Stimulated activated CD4-positive, alpha-beta T cell treated with anti-CD3 and anti-CD28 coated beads, TNF-alpha, amount 100 ng/mL, for 48 hours (primary cell): ENCODE data around the gene LAMA2.

Experiments used
- DNase-seq, 3 donors: peaks; one replicate each; pipeline ENCODE4 v3.0.0-alpha.2; 2020; ENCODE audit warnings: low read depth in 3 of 3

LAMA2 gene

DNA sequence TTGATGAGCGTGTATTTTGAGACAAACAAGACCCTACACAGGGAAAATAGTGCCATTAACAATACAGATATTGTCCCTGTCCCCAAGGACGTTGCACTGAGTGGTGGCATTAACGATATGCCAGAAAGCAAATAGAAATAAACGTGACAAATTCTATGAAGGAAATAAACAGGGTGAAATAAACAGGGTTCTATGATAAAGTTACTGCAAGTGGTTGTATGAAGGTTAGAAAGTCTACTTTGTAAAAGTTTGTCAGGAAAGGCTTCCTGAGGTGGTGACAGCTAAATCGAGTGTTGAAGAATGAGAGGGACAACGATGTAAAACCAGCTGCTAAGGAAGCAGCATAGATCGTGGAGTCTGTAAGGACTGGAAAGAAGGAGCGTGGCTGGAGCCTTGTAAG lies 380.2 kb downstream of the LAMA2 start:
- DNase-seq = no peak

DNA sequence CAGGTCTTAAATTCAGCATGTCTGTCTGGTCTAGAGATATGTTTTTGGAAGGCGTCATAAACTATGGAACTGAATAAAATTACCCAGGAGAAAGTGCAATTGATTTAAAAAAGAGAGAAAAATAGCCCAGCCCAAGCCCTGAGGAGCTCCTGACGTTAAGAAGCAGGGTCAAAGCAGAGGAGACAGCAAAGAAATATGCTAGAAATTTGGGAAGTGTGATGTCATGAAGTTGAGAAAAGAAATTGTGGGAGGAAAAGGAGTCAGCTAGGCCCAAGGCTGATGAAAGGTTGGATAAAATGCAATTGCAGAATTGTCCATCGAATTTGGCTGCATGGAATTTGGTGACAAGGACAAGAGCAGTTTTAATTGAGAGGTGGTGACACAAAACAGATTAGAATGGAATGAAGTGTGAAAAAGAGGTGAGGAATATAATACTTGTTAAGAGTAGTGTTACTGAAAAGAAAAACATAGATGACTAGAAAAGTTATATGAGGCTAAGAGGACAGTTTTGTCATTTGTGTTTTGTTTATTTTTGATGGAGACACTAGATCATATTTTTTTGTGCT lies 381.6 kb downstream of the LAMA2 start:
- DNase-seq = no peak

DNA sequence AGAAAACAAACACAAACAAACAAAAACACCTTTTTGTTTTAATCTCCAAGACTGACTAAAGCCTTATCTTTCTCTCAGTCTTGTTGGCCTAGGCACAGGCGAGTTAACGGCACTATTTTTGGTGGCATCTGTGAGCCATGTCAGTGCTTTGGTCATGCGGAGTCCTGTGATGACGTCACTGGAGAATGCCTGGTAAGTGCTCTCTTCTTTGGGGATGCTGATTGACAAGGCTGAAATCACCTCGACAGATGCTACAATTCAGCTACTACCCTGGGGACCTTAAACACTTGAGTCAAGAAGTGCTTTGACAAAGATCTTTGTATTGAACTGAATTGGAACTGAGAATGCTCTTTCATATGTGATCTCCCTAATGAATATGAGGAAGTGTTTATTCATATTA lies 384.1 kb downstream of the LAMA2 start:
- DNase-seq = no peak

DNA sequence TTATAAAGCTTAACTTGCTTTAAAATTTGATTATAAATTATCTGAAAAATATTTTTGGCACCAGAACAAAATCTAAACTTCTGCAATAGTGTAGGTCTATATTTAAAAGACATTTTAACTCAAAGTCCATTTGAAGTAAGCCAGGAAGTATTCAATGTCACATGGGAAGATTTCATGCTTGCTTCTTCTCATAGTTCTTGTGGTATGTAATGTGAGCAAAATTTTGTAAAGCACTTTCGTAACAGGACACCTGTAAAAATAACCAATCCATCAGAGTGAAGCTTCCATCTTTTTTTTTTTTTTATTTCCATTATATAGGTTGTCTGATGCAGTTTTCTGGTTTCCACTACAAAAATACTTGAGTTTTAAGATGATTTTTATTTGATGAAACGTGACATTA lies 386.1 kb downstream of the LAMA2 start:
- no peak for DNase-seq

DNA sequence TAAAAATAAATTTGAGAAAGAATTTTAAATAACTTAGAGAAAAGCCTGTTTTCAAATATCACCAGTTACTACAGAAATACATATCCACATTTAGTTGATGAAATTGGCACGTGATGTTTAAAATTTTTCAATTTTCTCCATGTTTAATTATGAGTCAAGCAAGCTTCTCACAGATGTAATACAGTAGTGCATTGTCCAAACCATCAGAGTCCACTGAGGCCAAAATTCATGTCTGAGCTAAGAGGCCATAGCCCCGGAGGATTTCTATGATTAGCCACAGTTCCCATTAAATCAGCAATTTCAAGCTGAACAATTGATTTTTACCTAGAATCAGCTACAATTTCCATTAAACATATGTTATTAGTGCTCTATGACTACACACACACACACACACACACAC lies 387.0 kb downstream of the LAMA2 start:
- DNase-seq = no peak

DNA sequence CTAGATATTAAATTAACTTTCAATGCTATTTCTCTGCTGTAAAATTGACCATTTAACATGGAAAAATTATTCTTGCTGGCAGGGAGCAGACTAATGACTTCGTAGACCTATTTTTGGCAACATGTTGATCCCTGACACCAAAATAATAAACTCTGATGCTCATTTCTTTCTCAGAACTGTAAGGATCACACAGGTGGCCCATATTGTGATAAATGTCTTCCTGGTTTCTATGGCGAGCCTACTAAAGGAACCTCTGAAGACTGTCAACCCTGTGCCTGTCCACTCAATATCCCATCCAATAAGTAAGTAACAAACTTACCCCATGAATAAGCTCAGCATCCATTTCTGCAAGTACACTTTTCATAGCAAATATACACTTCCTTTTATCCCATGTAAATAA lies 387.5 kb downstream of the LAMA2 start:
- no peak for DNase-seq

DNA sequence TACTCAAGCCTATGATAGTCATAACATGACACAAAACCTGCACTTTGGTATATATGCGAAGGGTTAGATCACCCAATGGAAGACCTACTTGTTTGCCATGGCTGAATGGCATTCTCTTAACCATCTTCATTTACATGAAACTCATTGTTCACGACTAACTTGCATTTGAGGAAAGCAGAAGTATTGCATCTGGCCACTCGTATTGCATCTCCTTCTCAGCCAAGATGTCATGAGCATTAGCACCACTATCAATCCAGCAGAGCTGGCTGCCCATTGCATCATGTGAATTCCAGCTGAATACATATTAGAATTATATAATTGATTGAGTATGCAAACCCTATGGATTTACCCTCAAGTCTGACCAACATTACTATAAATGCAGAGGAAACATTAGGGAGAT lies 390.2 kb downstream of the LAMA2 start:
- no peak for DNase-seq

DNA sequence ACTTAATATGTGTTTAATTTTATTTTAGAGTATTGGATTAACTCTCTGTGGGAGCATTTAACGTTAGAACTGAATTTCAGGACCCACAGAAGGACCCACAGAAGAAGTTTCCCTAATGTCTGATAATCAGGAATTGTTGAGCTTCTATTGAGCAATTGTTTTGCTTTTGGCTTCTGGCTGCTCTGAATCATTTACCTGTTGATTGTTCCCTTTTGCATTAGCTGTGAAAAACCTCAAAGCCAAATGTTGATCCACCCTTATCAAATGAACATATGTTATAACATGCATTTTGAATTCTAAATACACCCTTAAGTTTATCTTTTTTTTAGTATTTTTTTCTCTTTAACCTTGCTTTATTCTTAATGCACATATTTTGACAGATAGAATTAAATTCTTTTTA lies 393.5 kb downstream of the LAMA2 start:
- no peak for DNase-seq

DNA sequence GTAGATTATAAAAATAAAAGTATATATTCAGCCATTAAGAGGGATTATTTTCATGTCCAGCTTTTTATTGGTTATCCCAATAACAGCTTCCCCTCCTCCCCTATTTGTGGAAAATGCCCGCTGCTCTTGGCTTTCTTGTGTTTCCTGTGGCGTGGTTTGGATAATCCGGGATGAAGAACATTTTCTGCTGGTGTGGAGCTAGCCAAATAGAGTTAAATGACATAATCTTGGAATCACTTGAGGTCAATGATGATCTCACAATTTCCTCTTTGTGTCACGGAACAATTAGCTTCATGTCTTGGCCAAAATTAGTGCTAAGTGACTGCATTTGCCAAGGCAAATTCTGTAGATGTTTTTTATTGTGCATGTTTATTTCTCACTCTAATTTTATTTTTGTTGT lies 394.0 kb downstream of the LAMA2 start:
- DNase-seq = no peak

DNA sequence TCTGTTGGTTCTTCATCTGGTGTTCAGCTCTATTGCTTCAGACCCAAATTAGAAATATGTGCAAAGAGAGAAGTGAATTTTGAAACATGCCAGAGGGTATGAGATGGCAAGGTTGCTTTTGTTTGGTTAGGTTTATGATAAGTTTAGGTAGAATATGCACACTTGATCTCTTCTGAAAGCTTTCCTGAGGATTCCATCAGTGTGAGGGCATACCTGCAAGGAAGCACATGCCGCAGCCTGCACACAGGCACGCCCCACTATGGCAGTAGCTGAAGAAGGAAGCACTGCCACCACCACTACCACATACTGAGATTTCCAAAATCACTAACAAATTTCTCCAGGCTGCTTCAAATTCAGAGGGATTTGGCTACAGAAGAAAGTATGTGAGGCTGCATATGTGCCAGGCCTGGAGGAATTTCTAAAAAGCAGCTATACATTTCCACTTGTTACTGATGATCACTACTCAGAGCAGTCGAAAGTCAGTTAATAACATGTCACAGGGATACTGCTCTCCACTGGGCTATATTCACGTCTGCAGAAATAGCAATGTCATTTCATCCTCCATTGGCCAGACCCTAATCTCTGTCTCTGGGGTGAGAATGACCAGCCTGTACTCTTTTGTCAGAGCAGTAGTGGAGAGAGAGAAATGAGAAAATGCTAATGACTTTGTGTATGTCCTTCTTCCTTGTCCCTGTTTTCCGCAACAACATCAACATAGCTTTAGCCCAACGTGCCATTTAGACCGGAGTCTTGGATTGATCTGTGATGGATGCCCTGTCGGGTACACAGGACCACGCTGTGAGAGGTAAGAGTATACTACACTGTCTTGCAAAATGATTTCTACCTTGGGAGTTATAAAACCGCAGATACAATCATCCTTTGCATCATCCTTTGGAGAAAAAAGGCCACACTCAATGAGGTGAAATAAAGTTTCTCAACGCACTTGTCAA lies 396.7 kb downstream of the LAMA2 start:
- no peak for DNase-seq

DNA sequence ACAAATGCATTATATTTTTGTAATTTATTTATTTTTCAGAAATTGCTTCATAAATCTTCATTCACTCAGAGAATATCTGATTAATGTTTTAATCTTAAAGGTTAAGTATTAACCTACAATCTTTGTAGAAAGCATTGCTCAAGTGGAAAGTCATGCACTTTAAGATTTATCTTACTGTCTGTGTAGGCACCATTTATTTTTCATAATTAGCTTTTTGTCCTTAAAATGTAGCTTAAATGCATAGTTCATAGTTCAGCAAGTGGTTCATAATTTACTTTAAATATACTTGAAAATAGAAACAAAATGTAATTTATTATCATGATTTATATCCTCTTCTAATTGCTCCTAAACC lies 397.3 kb downstream of the LAMA2 start:
- DNase-seq = no peak

DNA sequence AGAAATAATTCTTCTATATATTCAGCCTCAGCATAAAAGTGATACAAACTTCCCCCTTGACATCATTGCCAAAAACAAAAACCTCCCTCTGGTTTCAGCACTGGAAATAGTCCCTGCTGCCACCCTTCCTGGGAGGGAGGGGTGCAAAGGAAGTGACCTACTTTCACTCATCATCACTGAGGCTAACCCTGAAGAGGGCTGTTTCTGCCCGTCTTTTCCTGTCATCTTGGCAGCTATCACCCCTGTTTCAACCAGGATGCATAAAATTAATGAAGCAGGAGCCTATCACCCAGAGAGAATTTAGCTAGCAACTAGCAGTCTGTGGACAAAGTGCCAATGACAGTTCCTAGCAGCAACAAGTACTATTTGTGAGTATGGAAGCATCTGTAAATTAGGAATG lies 397.8 kb downstream of the LAMA2 start:
- peak in 2 of 3 donors; percentile 7 to 16 for DNase-seq

DNA sequence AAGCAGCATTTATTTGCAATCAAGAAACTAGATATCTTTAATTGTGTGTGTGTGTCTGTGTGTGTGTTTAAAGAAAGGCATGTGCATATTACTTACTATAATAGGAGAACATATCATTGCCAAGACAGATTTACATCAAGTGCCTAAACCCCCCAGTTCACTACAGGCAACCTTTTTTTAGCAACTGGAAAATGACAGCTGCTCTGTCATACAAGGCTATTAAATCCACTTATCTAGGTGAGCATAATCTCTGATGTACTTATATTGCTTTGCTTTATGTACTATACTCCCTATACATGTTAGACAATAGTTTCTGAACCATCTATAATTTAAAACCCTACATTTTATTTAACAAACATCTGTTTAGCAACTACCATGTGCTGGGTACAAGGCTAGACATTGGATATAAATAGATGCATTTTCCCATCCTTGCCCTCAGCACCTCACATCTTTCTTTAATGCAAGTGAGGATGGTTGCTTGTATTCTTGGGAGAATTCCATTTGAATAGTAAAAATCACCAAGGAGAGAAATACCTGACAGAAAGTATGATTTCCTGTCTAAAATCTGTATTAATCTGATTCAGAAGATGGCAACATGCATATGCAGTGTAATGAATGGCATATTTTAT lies 398.3 kb downstream of the LAMA2 start:
- no peak for DNase-seq

DNA sequence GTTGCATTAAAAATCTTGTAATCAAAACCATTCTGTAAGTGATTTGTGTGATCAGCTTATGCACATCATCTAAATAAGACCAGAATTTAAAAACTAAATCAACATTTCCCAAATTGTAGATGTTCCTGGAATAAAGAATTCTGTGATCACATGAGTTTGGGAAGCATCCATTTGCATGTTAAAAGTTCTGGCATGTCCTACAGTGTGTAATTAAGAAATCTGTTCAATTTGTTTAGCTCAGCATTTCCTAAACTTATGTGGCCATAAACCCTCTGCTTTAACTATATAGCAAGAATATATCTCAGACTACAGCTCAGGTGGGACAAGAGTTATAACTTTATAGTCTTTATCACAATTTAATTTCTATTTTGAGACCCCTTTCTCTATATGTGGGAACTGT lies 399.1 kb downstream of the LAMA2 start:
- no peak for DNase-seq

DNA sequence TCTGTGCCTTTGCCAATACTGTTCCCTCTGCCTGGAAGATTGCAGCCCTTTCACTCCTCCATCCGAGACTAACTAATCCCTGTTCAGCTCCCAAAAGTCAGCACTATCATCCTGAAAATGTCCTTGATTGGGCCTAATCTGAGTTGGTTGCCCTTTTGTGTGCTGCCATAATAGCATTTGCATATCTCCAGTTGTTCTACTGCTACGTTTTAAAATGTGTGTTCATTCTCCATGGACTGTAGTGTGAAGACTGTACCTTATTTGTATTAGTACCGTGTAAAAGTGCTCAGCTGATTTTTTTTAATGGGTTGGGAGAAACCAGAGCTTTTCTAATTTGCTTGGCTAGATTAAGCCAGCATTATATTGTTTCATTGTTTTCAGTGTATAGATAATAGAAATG lies 401.3 kb downstream of the LAMA2 start:
- no peak for DNase-seq

DNA sequence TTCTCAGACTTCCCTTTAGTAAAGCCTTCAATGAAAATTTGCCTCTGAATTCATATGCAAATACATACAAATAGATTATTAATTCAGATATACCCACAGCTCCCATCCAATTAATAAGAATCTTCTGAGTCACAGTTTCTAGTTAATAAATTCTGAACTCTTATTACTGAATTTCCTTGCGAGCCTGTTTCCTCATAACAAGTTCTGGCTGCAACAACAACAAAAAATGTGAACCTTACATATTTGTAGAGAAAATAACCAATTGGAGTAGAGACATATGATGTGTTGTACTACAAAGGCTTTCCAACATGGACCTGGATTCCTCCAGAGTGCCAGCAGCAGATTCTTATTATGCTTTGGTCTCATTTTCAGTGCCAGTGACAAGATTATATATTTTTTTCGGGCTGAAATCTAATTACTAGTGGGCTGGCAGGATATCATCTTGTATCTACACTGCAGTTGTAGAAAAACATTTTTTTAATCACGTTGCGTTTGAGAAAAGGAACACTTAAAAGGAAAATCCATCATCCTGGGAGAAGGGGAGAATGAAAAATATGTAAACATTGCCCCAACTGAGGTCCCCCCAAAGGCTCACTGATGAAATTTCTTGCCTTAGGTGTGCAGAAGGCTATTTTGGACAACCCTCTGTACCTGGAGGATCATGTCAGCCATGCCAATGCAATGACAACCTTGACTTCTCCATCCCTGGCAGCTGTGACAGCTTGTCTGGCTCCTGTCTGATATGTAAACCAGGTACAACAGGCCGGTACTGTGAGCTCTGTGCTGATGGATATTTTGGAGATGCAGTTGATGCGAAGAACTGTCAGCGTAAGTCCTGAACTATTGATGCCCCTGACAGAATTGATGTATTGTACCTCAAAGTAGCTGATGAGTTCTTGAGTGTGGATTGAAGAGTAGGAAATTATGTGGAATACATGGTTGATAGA lies 404.6 kb downstream of the LAMA2 start:
- DNase-seq = no peak

DNA sequence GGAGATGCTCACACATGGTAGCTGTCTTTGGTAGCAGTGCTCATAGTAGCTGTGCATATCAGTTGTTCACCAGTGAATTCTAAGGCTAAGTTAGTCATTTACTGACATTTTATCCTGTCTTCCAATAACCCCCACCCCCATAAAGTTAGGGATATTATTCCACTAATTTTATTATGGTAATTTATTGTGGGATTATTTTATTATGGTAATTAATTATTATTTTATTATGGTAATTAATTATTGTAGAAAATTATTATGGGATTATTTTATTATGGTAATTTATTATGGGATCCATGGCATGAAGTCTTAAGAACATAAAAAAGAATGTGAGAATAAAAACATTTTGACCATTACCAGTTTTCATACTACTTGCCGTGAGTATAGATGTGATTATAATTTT lies 406.5 kb downstream of the LAMA2 start:
- DNase-seq = no peak

DNA sequence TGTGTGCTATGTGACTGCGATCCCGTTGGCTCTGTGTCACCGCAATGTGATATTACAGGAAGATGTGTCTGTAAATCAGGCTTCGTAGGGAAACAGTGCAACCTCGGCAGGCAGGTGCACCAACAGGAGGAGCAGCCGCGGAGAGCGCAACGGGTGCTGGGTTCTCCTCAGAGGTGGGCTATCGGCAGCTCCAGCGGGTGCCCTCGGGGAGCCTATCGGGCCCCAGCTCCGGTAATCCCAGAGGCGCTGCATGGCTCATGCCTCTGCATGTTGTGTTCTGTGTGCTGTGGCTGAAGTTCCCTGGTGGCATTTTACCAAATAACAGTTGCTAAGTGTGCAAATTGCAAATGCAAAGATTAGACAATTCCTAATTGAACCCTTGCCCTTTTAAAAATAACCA lies 409.9 kb downstream of the LAMA2 start:
- no peak for DNase-seq

DNA sequence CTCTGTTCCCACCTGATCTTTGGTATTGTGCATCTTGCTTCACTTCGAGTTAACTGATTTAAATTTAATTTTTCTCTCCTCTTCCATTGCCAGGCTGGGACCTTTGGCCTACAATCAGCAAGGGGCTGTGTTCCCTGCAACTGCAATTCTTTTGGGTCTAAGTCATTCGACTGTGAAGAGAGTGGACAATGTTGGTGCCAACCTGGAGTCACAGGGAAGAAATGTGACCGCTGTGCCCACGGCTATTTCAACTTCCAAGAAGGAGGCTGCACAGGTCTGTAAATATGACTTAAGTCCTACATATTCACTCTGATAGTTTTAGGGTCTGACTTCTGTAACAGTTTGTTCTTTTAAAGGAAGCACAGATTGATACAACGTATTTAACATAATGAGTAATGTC lies 414.7 kb downstream of the LAMA2 start:
- no peak for DNase-seq

DNA sequence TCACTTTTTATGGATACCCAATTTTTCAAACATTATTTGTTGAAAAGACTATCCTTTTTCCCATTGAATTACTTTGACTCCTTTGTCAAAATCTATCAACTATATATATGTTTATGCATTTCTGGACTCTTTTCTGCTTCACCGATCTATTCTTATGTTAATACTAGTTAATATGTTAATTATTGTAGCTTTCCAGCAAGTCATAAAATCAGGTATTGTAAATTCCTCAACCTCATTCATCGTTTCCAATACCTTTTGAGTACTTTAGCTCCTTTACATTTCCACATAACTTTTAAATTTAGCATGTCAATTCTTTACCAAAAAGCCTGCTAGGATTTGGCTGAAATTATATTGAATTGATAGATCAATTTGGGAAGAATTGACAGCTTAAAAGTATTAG lies 419.7 kb downstream of the LAMA2 start:
- DNase-seq = no peak

DNA sequence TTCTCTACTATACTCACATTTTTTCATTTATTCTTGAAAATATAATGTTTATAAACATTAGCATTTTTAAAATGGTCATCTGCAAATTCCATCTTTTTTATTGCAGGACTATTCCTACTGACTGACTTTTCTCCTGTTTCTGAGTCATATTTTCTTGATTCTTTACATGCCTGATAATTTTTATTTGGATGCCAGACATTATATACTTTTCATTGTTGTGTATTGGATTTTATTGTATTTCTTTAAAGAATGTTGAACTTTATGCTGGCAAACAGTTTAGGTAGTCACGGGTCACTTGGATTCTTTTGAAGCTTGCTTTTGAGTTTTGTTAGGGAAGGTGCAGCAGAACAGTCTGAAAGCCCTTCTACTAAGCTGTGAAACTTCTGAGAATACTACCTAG lies 423.9 kb downstream of the LAMA2 start:
- DNase-seq = no peak

DNA sequence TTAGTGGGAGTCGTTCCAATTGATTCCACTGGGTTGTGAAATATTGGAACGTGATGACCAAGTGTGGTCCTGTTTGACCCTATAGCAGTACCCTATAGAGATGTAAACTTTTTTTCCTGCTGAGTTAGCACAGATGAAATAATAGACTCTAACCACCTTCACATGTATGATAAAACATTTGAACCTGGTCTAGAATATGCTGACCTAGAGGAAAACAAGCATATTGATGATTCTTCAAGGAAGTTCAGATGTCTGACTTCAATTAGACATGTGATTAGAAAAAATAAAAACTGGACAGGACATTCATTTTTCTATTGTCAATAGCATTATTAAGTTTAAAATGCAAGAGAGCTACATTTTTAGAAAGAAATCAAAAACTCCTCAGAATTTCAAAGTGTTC lies 424.9 kb downstream of the LAMA2 start:
- DNase-seq = no peak
